GM23338 (cell line): ENCODE data around the gene CBLL2. TPM values are rescaled to one million over a fixed set of nuclear protein-coding genes. Genes with fewer than 3 reads are reported as not detected.

ENCODE experiments used
- ATAC-seq: fragments of 200-7000 bp; cut with Tn5 transposase; 3 replicates; pipeline ENCODE4 v1.9.1; 2020
- DNase-seq: peaks from one replicate; pipeline ENCODE4 v3.0.0-alpha.2; 2015; ENCODE audit warnings: low spot score
- H2AFZ ChIP-seq: fragments of 200-600 bp; sonication (generic); 2 replicates; pipeline ENCODE4 v1.8.0; 2016; ENCODE audit warnings: antibody characterized with exemption, mild to moderate bottlenecking, moderate library complexity
- H3F3A ChIP-seq: fragments of 200-600 bp; sonication (generic); replicated peaks from 2 replicates; pipeline ENCODE4 v1.8.0; 2017; ENCODE audit warnings: antibody characterized with exemption, mixed run types, low read depth
- H3K27ac ChIP-seq: fragments of 200-600 bp; sonication (generic); 2 replicates; pipeline ENCODE4 v1.6.1; 2016; ENCODE audit warnings: low read depth
- H3K27me3 ChIP-seq: fragments of 200-600 bp; sonication (generic); 2 replicates; pipeline ENCODE4 v1.8.0; 2016; ENCODE audit warnings: mild to moderate bottlenecking, mixed run types, moderate library complexity; ENCODE audit not compliant: insufficient read depth
- H3K36me3 ChIP-seq: fragments of 200-600 bp; sonication (generic); 2 replicates; pipeline ENCODE4 v1.8.0; 2016; ENCODE audit warnings: mild to moderate bottlenecking; ENCODE audit not compliant: insufficient read depth
- H3K4me1 ChIP-seq: fragments of 200-600 bp; sonication (generic); 2 replicates; pipeline ENCODE4 v1.8.0; 2016; ENCODE audit warnings: mild to moderate bottlenecking, moderate library complexity; ENCODE audit not compliant: insufficient read depth
- H3K4me2 ChIP-seq: fragments of 200-600 bp; sonication (generic); 2 replicates; pipeline ENCODE4 v1.7.1; 2017; ENCODE audit warnings: mixed run types
- H3K4me3 ChIP-seq: fragments of 200-600 bp; sonication (generic); 2 replicates; pipeline ENCODE4 v1.6.1; 2016; ENCODE audit warnings: mixed run types
- H3K79me2 ChIP-seq: fragments of 200-600 bp; sonication (generic); replicated peaks from 2 replicates; pipeline ENCODE4 v1.8.0; 2017; ENCODE audit warnings: mild to moderate bottlenecking; ENCODE audit not compliant: insufficient read depth
- H3K9me2 ChIP-seq: fragments of 200-600 bp; sonication (generic); 2 replicates; pipeline ENCODE4 v1.8.0; 2017; ENCODE audit not compliant: insufficient read depth
- H4K20me1 ChIP-seq: fragments of 200-600 bp; sonication (generic); replicated peaks from 2 replicates; pipeline ENCODE4 v1.8.0; 2017; ENCODE audit warnings: mild to moderate bottlenecking; ENCODE audit not compliant: insufficient read depth
- H3K27ac Mint-ChIP-seq: 2 replicates; pipeline ENCODE4 v1.8.0; 2020; ENCODE audit warnings: inconsistent platforms, mild to moderate bottlenecking, moderate library complexity, mixed read lengths
- H3K27me3 Mint-ChIP-seq: 3 replicates; pipeline ENCODE4 v1.8.0; 2022; ENCODE audit warnings: low read depth, mild to moderate bottlenecking, moderate library complexity, mixed read lengths, inconsistent platforms; ENCODE audit not compliant: insufficient read depth, poor library complexity
- H3K36me3 Mint-ChIP-seq: 3 replicates; pipeline ENCODE4 v1.8.0; 2021; ENCODE audit warnings: low read depth, mild to moderate bottlenecking, inconsistent platforms, moderate library complexity, mixed read lengths
- H3K4me1 Mint-ChIP-seq: 3 replicates; pipeline ENCODE4 v1.8.0; 2020; ENCODE audit warnings: mild to moderate bottlenecking, inconsistent platforms, mixed read lengths
- H3K4me3 Mint-ChIP-seq: 3 replicates; pipeline ENCODE4 v1.8.0; 2021; ENCODE audit warnings: moderate library complexity, mild to moderate bottlenecking, inconsistent platforms, mixed read lengths
- H3K9me3 Mint-ChIP-seq: 3 replicates; pipeline ENCODE4 v1.8.0; 2020; ENCODE audit warnings: moderate library complexity, mild to moderate bottlenecking, inconsistent platforms, mixed read lengths
- CREB1 ChIP-seq: fragments of 250-450 bp; sonication (Bioruptor Pico); IDR thresholded peaks from 2 replicates; pipeline ENCODE4 v1.5.0; 2020; ENCODE audit warnings: low read depth, mild to moderate bottlenecking, moderate library complexity
- CTCF ChIP-seq, 2 experiments: fragments of 200-600 bp in 1 of 2; sonication (generic) in 1 of 2; conservative IDR thresholded peaks; 2 replicates each; pipeline versions ENCODE4 v1.5.1 to v1.6.1; 2016 to 2017; ENCODE audit warnings: antibody characterized with exemption in 2 of 2, low read depth in 2 of 2, mild to moderate bottlenecking in 2 of 2, moderate library complexity in 1 of 2
- ETS1 ChIP-seq: IDR thresholded peaks from 2 replicates; pipeline ENCODE4 v1.6.1; 2016; ENCODE audit warnings: antibody characterized with exemption
- EZH2phosphoT487 ChIP-seq: fragments of 200-600 bp; sonication (generic); IDR thresholded peaks from one replicate; pipeline ENCODE4 v1.8.1; 2018; ENCODE audit warnings: antibody characterized with exemption; ENCODE audit not compliant: unreplicated experiment
- JUNB ChIP-seq: IDR thresholded peaks from one replicate; pipeline ENCODE4 v1.6.1; 2016; ENCODE audit warnings: antibody characterized with exemption; ENCODE audit not compliant: unreplicated experiment
- NANOG ChIP-seq: IDR thresholded peaks from 2 replicates; pipeline ENCODE4 v1.6.1; 2016; ENCODE audit warnings: antibody characterized with exemption, borderline replicate concordance
- POLR2AphosphoS5 ChIP-seq: IDR thresholded peaks from 2 replicates; pipeline ENCODE4 v1.6.1; 2016; ENCODE audit warnings: antibody characterized with exemption, low read depth
- REST ChIP-seq: IDR thresholded peaks from one replicate; pipeline ENCODE4 v1.6.1; 2018; ENCODE audit warnings: antibody characterized with exemption; ENCODE audit not compliant: unreplicated experiment
- STAT1 ChIP-seq: IDR thresholded peaks from one replicate; pipeline ENCODE4 v1.6.1; 2016; ENCODE audit warnings: antibody characterized with exemption; ENCODE audit not compliant: unreplicated experiment
- ZNF114 ChIP-seq: fragments of 250-450 bp; sonication (Bioruptor Pico); IDR thresholded peaks from 2 replicates; pipeline ENCODE4 v1.5.0; 2020; ENCODE audit warnings: mild to moderate bottlenecking, moderate library complexity
- ZNF331 ChIP-seq: fragments of 250-450 bp; sonication (Bioruptor Pico); IDR thresholded peaks from 2 replicates; pipeline ENCODE4 v1.5.0; 2020; ENCODE audit warnings: low read depth, mild to moderate bottlenecking, moderate library complexity
- long read RNA-seq: library from polyadenylated mRNA; unstranded; transcript quantifications from one replicate; pipeline ENCODE4 v2.0.0, GENCODE V29; 2020; ENCODE audit not compliant: unreplicated experiment
- polyA plus RNA-seq: library from polyadenylated mRNA; unstranded; fragments of >200 nt; fragmentation: Nextera tagmentation; extraction: Ambion mirVana; gene quantifications from 2 replicates; pipeline ENCODE4 v1.2.1, GENCODE V29; 2016
- total RNA-seq: library from RNA; depleted of rRNA; stranded (reverse); fragments of >200 nt; shearing (Covaris generic); gene quantifications from 2 replicates; pipeline ENCODE4 v1.2.3, GENCODE V29; 2014; rRNA removed

Gene CBLL2, protein sequence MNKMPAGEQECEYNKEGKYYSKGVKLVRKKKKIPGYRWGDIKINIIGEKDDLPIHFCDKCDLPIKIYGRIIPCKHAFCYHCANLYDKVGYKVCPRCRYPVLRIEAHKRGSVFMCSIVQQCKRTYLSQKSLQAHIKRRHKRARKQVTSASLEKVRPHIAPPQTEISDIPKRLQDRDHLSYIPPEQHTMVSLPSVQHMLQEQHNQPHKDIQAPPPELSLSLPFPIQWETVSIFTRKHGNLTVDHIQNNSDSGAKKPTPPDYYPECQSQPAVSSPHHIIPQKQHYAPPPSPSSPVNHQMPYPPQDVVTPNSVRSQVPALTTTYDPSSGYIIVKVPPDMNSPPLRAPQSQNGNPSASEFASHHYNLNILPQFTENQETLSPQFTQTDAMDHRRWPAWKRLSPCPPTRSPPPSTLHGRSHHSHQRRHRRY
- total RNA-seq: not detected in 2 replicates
- not detected in 2 replicates for polyA plus RNA-seq
- long read RNA-seq: 0 reads

- H3K4me2 ChIP-seq: no peak within 1 kb of the TSS
- Mint-ChIP-seq H3K4me1 (no peaks in the 10 kb centered on the region), H3K9me3 (no peaks in the 10 kb centered on the region; the same call in 2 of the 3 replicates), H3K27ac (no peak within 1 kb of the TSS), H3K36me3 (no peaks in the 10 kb centered on the region), H3K4me3 (no peak within 1 kb of the TSS), H3K27me3 (no peaks in the 10 kb centered on the region)
- TF ChIP-seq ZNF114 (CRISPR knock-in tag) (no peak), REST (no peak), CTCF (conservative IDR thresholded peaks at IDR 0.05; ENCODE audit: low read depth in 2 of 2) (no peak), JUNB (no peak), POLR2AphosphoS5 (no peak), CREB1 (CRISPR knock-in tag) (no peak), EZH2phosphoT487 (no peak), ETS1 (no peak), STAT1 (no peak), NANOG (no peak), ZNF331 (CRISPR knock-in tag) (no peak)
- DNase-seq: no peak
- no peaks in the 10 kb centered on the region for H3K27me3 ChIP-seq
- H3K4me3 ChIP-seq: no peak within 1 kb of the TSS
- no peaks in the 10 kb centered on the region for H3K79me2 ChIP-seq
- no peaks in the 10 kb centered on the region for H3F3A ChIP-seq
- no peaks in the 10 kb centered on the region for H3K9me2 ChIP-seq
- no peak within 1 kb of the TSS for H2AFZ ChIP-seq
- no peaks in the 10 kb centered on the region for H3K36me3 ChIP-seq
- H4K20me1 ChIP-seq: no peaks in the 10 kb centered on the region
- no peak within 1 kb of the TSS for H3K27ac ChIP-seq
- no peak for ATAC-seq
- H3K4me1 ChIP-seq: no peaks in the 10 kb centered on the region
These were observed at the start of gene CBLL2 for GRCh38 chrX:22272613-22273012. Gene CBLL2, plus strand, starts transcription at chrX:22272913. Its CDS starts 79 bp downstream, at chrX:22272992.
